LNCaP clone FGC (cell line): ENCODE measurements around the gene DNM1L.

Source experiments
- DNase-seq: peaks from one replicate; pipeline ENCODE4 v3.0.0-alpha.2; 2011; ENCODE audit warnings: low read depth
- H3K4me3 ChIP-seq: 2 replicates; pipeline ENCODE4 v1.5.1; 2011; ENCODE audit warnings: mild to moderate bottlenecking, low read depth, low read length, control low read depth
- CTCF ChIP-seq: IDR thresholded peaks from 2 replicates; pipeline ENCODE4 v1.5.1; 2012; ENCODE audit warnings: mild to moderate bottlenecking; ENCODE audit not compliant: control insufficient read depth, insufficient read depth; ENCODE audit errors: extremely low read depth

The DNM1L gene

GRCh38 chr12:32679091-32679919, at the start of gene DNM1L:
DNM1L (plus strand) TSS chr12:32679301; CDS start chr12:32679364, 63 bp downstream.
- TF ChIP-seq CTCF = no peak
- peak; percentile 82 for DNase-seq
- H3K4me3 ChIP-seq = peak within 1 kb of the TSS; percentile 81

- DNase-seq = no peak
- TF ChIP-seq CTCF = no peak
- no peak overlapping the region for H3K4me3 ChIP-seq
Observed at GRCh38 chr12:32641287-32641901, 37.7 kb upstream of the DNM1L start.

- no peak for DNase-seq
- no peak overlapping the region for H3K4me3 ChIP-seq
- no peak for TF ChIP-seq CTCF
Observed at GRCh38 chr12:32644431-32644830, 34.7 kb upstream of the DNM1L start.

- no peak overlapping the region for H3K4me3 ChIP-seq
- DNase-seq = no peak
- TF ChIP-seq CTCF = no peak
Observed at GRCh38 chr12:32647275-32647674, 31.8 kb upstream of the DNM1L start.

- no peak overlapping the region for H3K4me3 ChIP-seq
- no peak for TF ChIP-seq CTCF
- no peak for DNase-seq
Observed at GRCh38 chr12:32650508-32650907, 28.6 kb upstream of the DNM1L start.

GRCh38 chr12:32651151-32651955, 27.7 kb upstream of the DNM1L start:
- no peak overlapping the region for H3K4me3 ChIP-seq
- no peak for TF ChIP-seq CTCF
- DNase-seq = no peak
